ENCODE measurements around the gene METTL24. TPM values are rescaled to one million over a fixed set of nuclear protein-coding genes. Genes with fewer than 3 reads are reported as not detected.

METTL24 gene
- total RNA-seq, 1 experiment from 2014 or later = 0.61 TPM

GRCh38 chr6:110266996-110267395 is 91.2 kb downstream of the METTL24 start:
- Histone ChIP-seq H3K56ac (ENCODE audit: insufficient read length, low read depth, low read length) (no peak overlapping the region), H3T11ph (ENCODE audit: low read length) (no peak overlapping the region), H3K27me3 (ENCODE audit: insufficient read depth, low read length) (no peaks in the 10 kb centered on the region), H4K5ac (ENCODE audit: insufficient read length, low read depth, low read length) (no peak overlapping the region), H3K79me1 (ENCODE audit: insufficient read depth, low read depth, low read length, poor library complexity, severe bottlenecking) (no peaks in the 10 kb centered on the region), H3K27ac (ENCODE audit: insufficient read length, low read depth, low read length) (no peak overlapping the region), H3K9ac (ENCODE audit: extremely low read depth, insufficient read length, low read length) (no peak overlapping the region), H2BK12ac (ENCODE audit: insufficient read length, low read depth, low read length) (no peak overlapping the region), H2BK120ac (ENCODE audit: low read depth, low read length, poor library complexity, severe bottlenecking) (no peak overlapping the region), H3K23ac (ENCODE audit: insufficient read length, low read depth, low read length) (no peak overlapping the region), H4K8ac (replicated peaks; ENCODE audit: insufficient read length, low read depth, low read length) (no peak overlapping the region), H2AFZ (ENCODE audit: low read length) (no peak overlapping the region), H2BK20ac (ENCODE audit: low read depth, low read length, poor library complexity, severe bottlenecking) (no peak overlapping the region), H3K23me2 (ENCODE audit: insufficient read length, low read depth, low read length, poor library complexity, severe bottlenecking) (no peaks in the 10 kb centered on the region), H3K79me2 (ENCODE audit: insufficient read depth, low read length) (no peaks in the 10 kb centered on the region), H2BK15ac (ENCODE audit: low read depth, low read length) (no peak overlapping the region), H3K9me3 (ENCODE audit: control insufficient read depth, low read depth, low read length) (no peaks in the 10 kb centered on the region), H4K91ac (ENCODE audit: insufficient read length, low read depth, low read length) (no peak overlapping the region), H4K20me1 (ENCODE audit: control insufficient read depth, insufficient read depth, insufficient read length) (no peaks in the 10 kb centered on the region), H3K14ac (ENCODE audit: insufficient read depth, low read length) (no peak overlapping the region), H3K4me2 (ENCODE audit: insufficient read depth, insufficient read length, low read length) (no peak overlapping the region), H2BK5ac (ENCODE audit: insufficient read length, low read length) (no peak overlapping the region), H3K4me1 (ENCODE audit: insufficient read depth, low read length) (no peaks in the 10 kb centered on the region; the same call in 1 of the 2 replicates), H3K18ac (ENCODE audit: insufficient read length, low read depth, low read length) (no peak overlapping the region), H2AK5ac (ENCODE audit: insufficient read length, low read length) (no peak overlapping the region), H3K4ac (ENCODE audit: low read depth, low read length) (no peak overlapping the region)
- peaks cover 0 to 5% of the 10 kb centered on the region in 2 experiments; a peak in 2 of 5 replicates for H3K9me3 Mint-ChIP-seq
- TF ChIP-seq CTCF (conservative IDR thresholded peaks at IDR 0.05) = no peak
- no peak for DNase-seq
- H3K27ac Mint-ChIP-seq = no peak overlapping the region
- no peak overlapping the region for H3K4me3 Mint-ChIP-seq
- H3K4me1 Mint-ChIP-seq = peaks cover 16 to 22% of the 10 kb centered on the region in 2 experiments
- H3K27me3 Mint-ChIP-seq (ENCODE audit: low read depth) = no peaks in the 10 kb centered on the region
- no peaks in the 10 kb centered on the region for H3K36me3 Mint-ChIP-seq (ENCODE audit: insufficient read depth in 1 of 3, low read depth in 3 of 3)

All from H9 (cell line).